HepG2 (cell line): ENCODE data around the gene PUS1. TPM values are rescaled to one million over a fixed set of nuclear protein-coding genes. Genes with fewer than 3 reads are reported as not detected.

Source experiments
- ATAC-seq: fragments of 200-7000 bp; cut with Tn5 transposase; 3 replicates; pipeline ENCODE4 v1.9.1; 2020; ENCODE audit warnings: mild to moderate bottlenecking, moderate library complexity
- BruUV-seq: library from RNA; stranded (reverse); fragments of 400-500 nt; replicated peaks from 2 replicates; lab custom pipeline; 2021; lab: Mats Ljungman, UMichigan
- CTCF ChIA-PET: fragments of 300-600 bp; formaldehyde crosslinking; extraction: SDS; loops from one replicate; lab custom pipeline; 2021; ENCODE audit warnings: low total read pairs, inconsistent platforms, low intra/inter-chr PET ratio; lab: Yijun Ruan, JAX
- POLR2A ChIA-PET: fragments of 350-600 bp; sonication (Branson Sonifier 250); formaldehyde crosslinking; loops from one replicate; lab custom pipeline; 2020; ENCODE audit warnings: antibody characterized with exemption, inconsistent platforms; lab: Yijun Ruan, JAX
- DNase-seq: peaks from one replicate; pipeline ENCODE4 v3.0.0-alpha.2; 2015; ENCODE audit warnings: low spot score
- FAIRE-seq: peaks from 3 replicates; lab custom pipeline; 2011; peaks lifted over from hg19 to GRCh38; lab: Jason Lieb, UNC
- H2AFZ ChIP-seq: one replicate; pipeline ENCODE4 v1.6.1; 2011; ENCODE audit warnings: low read length, inconsistent platforms
- H3K27ac ChIP-seq: fragments of 300-600 bp; 3 replicates; pipeline ENCODE4 v1.8.0; 2011; ENCODE audit warnings: mixed run types, mild to moderate bottlenecking, mixed read lengths, low read length, inconsistent platforms; ENCODE audit not compliant: insufficient read depth; ENCODE audit errors: extremely low read length
- H3K27me3 ChIP-seq, 2 experiments: fragments of 200-600 bp in 1 of 2; 2 replicates in 1 of 2; 3 replicates in 1 of 2; pipeline versions ENCODE4 v1.6.0 to v1.8.0; 2011; ENCODE audit warnings: low read length in 2 of 2, mild to moderate bottlenecking in 2 of 2, moderate library complexity in 2 of 2, inconsistent platforms in 1 of 2; ENCODE audit not compliant: insufficient read depth in 2 of 2, control insufficient read depth in 1 of 2
- H3K36me3 ChIP-seq, 2 experiments: fragments of 200-600 bp in 1 of 2; replicated peaks in 1 of 2; 2 replicates in 1 of 2; 3 replicates in 1 of 2; pipeline versions ENCODE4 v1.5.1 to v1.8.0; 2011; ENCODE audit warnings: low read length in 2 of 2, inconsistent platforms in 1 of 2; ENCODE audit not compliant: insufficient read depth in 2 of 2, control insufficient read depth in 1 of 2
- H3K4me1 ChIP-seq: 2 replicates; pipeline ENCODE4 v1.5.1; 2012; ENCODE audit warnings: low read length, inconsistent platforms; ENCODE audit not compliant: insufficient read depth
- H3K4me2 ChIP-seq: 2 replicates; pipeline ENCODE4 v1.6.0; 2011; ENCODE audit warnings: low read depth, low read length, inconsistent platforms
- H3K4me3 ChIP-seq, 3 experiments: fragments of 200-600 bp in 1 of 3; sonication (generic), shearing (Covaris generic) in 1 of 3; replicated peaks in 1 of 3; 2 replicates each; pipeline ENCODE4 v1.5.1; 2011 to 2016; ENCODE audit warnings: low read length in 3 of 3, inconsistent platforms in 2 of 3, low read depth in 2 of 3, mild to moderate bottlenecking in 2 of 3, control low read depth in 1 of 3, mixed read lengths in 1 of 3; ENCODE audit not compliant: insufficient read depth in 1 of 3
- H3K79me2 ChIP-seq: one replicate; pipeline ENCODE4 v1.6.1; 2011; ENCODE audit warnings: low read length, inconsistent platforms; ENCODE audit not compliant: insufficient read depth
- H3K9ac ChIP-seq: 2 replicates; pipeline ENCODE4 v1.6.0; 2011; ENCODE audit warnings: mild to moderate bottlenecking, low read depth, low read length, inconsistent platforms; ENCODE audit not compliant: insufficient read depth
- H3K9me3 ChIP-seq: 2 replicates; pipeline ENCODE4 v1.5.1; 2012; ENCODE audit warnings: mild to moderate bottlenecking, low read length
- H4K20me1 ChIP-seq: 2 replicates; pipeline ENCODE4 v1.6.0; 2011; ENCODE audit warnings: inconsistent platforms, mild to moderate bottlenecking, low read length, moderate library complexity; ENCODE audit not compliant: insufficient read depth
- MXI1 ChIP-seq: IDR thresholded peaks from 3 replicates; pipeline ENCODE4 v1.6.1; 2012; ENCODE audit warnings: low read depth, low read length, inconsistent platforms, borderline replicate concordance
- PAWR ChIP-seq: sonication (generic); formaldehyde crosslinking; IDR thresholded peaks from 2 replicates; pipeline ENCODE4 v1.4.0; 2020; ENCODE audit warnings: missing genetic modification reagents, mild to moderate bottlenecking, borderline replicate concordance
- RBM39 ChIP-seq: fragments of 200-400 bp; formaldehyde crosslinking; IDR thresholded peaks from one replicate; pipeline ENCODE4 v1.6.1; 2018; ENCODE audit warnings: antibody characterized with exemption, mild to moderate bottlenecking, low read depth, low read length; ENCODE audit not compliant: poor library complexity, severe bottlenecking
- ZBTB8A ChIP-seq: sonication (generic); formaldehyde crosslinking; IDR thresholded peaks from 2 replicates; pipeline ENCODE4 v1.4.0; 2020; ENCODE audit warnings: mild to moderate bottlenecking, low read depth, missing genetic modification reagents, borderline replicate concordance
- ZFX ChIP-seq: sonication (generic); formaldehyde crosslinking; IDR thresholded peaks from 2 replicates; pipeline ENCODE4 v1.4.0; 2020; ENCODE audit warnings: mild to moderate bottlenecking, low read depth, missing genetic modification reagents, moderate library complexity
- ZNF331 ChIP-seq: sonication (generic); formaldehyde crosslinking; IDR thresholded peaks from 2 replicates; pipeline ENCODE4 v1.4.0; 2020; ENCODE audit warnings: missing genetic modification reagents
- ZNF629 ChIP-seq: sonication (generic); formaldehyde crosslinking; conservative IDR thresholded peaks from 2 replicates; pipeline ENCODE4 v1.5.0; 2020; ENCODE audit warnings: missing genetic modification reagents
- ZNF891 ChIP-seq: sonication (generic); formaldehyde crosslinking; IDR thresholded peaks from 2 replicates; pipeline ENCODE4 v1.5.0; 2020; ENCODE audit warnings: mild to moderate bottlenecking, missing genetic modification reagents
- WGBS: methylation state at CpG from one replicate; pipeline ENCODE4 v1.1.6; 2017; ENCODE audit warnings: low lambda C conversion rate; 5-methylcytosine and 5-hydroxymethylcytosine counted together
- in situ Hi-C: cut with HindIII; loops from 2 replicates; pipeline ENCODE4 v1.10.0; 2017; ENCODE audit warnings: low pct_unique_long_range_greater_than_20kb; ENCODE audit not compliant: extremely low pct_ligation_motif_present
- intact Hi-C: fragments of 100-400 bp; cut with micrococcal nuclease; formaldehyde crosslinking; loops from one replicate; pipeline ENCODE4 v1.10.0; 2022; ENCODE audit not compliant: unreplicated experiment
- polyA plus RNA-seq, 8 experiments: library from polyadenylated mRNA; depleted of rRNA in 3 of 8; stranded (reverse) in 7 of 8; unstranded in 1 of 8; fragments of >200 nt; fragmentation: Illumina TruSeq in 4 of 8; extraction: Trizol in 4 of 8; gene quantifications; 2 replicates each; pipeline versions ENCODE4 v1.2.1 to v1.2.3, GENCODE V29; 2011 to 2016; ENCODE audit warnings: low read depth in 4 of 8, missing spikeins in 1 of 8, mixed read lengths in 1 of 8; ENCODE audit not compliant: insufficient read depth in 1 of 8
- total RNA-seq, 5 experiments: library from RNA; depleted of rRNA; stranded (reverse); fragments of >200 nt; fragmentation: Illumina TruSeq; extraction: Trizol; gene quantifications; 2 replicates each; pipeline ENCODE4 v1.2.3, GENCODE V29; 2016; ENCODE audit warnings: low read depth in 1 of 5
- TF ChIP-seq, protein P1 (sequence below): sonication (generic); formaldehyde crosslinking; IDR thresholded peaks from 2 replicates; pipeline ENCODE4 v1.5.0; 2020; ENCODE audit warnings: missing genetic modification reagents
- TF ChIP-seq, protein P2 (sequence below): sonication (generic); formaldehyde crosslinking; IDR thresholded peaks from 2 replicates; pipeline ENCODE4 v1.5.1; 2020; ENCODE audit warnings: missing genetic modification reagents, mild to moderate bottlenecking, borderline replicate concordance
- TF ChIP-seq, protein P3 (sequence below): sonication (generic); formaldehyde crosslinking; IDR thresholded peaks from 2 replicates; pipeline ENCODE4 v1.5.0; 2020; ENCODE audit warnings: mild to moderate bottlenecking, missing genetic modification reagents, moderate library complexity
- TF ChIP-seq, protein P4 (sequence below): sonication (generic); formaldehyde crosslinking; IDR thresholded peaks from 2 replicates; pipeline ENCODE4 v1.4.0; 2020; ENCODE audit warnings: missing genetic modification reagents, borderline replicate concordance

The PUS1 gene
- total and polyA plus RNA-seq, 2 of the 13 experiments (the other 11 are each of a cell fraction or from before 2014, with no cell fraction given) = 19.2 to 24.7 TPM

DNA sequence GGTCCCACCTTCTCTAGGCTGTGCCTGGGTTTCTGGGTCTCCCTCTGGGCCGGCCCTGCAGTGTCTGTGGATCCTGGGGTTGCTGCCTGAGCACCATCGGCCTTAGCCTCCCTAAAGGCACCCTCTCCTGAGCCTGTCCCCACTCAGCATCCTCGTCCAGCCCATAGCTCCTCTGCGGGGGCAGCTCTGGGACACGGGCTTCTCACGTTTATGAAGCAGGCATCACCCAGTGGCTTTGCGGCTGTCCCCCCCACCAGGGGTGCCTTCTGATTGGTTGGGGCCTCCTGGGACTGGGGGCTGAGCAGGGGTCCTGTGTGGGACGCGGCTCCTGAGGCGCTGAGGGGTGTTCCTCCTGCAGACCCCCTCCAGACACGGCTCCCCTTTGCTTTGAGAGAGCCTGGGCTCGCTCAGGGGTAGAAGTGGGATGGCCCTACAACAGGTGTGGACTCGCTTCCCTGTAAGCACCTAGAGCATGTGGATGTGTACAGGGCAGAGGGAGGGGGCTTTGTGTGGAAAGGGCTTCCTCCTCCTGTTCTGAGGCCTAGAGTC lies 23.9 kb upstream of the PUS1 start:
- H3K79me2 ChIP-seq = peaks cover 1% of the 10 kb centered on the region
- H2AFZ ChIP-seq = no peak overlapping the region
- no peak overlapping the region for H3K9ac ChIP-seq
- no peaks in the 10 kb centered on the region for H3K9me3 ChIP-seq
- ATAC-seq = no peak
- BruUV-seq = no TSS peak
- intact Hi-C loops = no loop called here
- H3K27me3 ChIP-seq = no peaks in the 10 kb centered on the region
- H3K27ac ChIP-seq = no peak overlapping the region
- CTCF ChIA-PET = no interaction called here
- POLR2A ChIA-PET = no interaction called here
- H3K4me2 ChIP-seq = no peak overlapping the region
- H3K4me3 ChIP-seq = no peak overlapping the region
- H4K20me1 ChIP-seq = peaks cover 30% of the 10 kb centered on the region; the same call in 1 of the 2 replicates
- WGBS = 100% methylated on average over 4 of the region's 13 CpGs
- no peaks in the 10 kb centered on the region for H3K4me1 ChIP-seq
- no peak for FAIRE-seq
- in situ Hi-C loops = no loop called here
- H3K36me3 ChIP-seq = peaks cover 8 to 11% of the 10 kb centered on the region in 2 experiments; a peak in 4 of 5 replicates
- no peak for DNase-seq
- TF ChIP-seq, protein P1, sequence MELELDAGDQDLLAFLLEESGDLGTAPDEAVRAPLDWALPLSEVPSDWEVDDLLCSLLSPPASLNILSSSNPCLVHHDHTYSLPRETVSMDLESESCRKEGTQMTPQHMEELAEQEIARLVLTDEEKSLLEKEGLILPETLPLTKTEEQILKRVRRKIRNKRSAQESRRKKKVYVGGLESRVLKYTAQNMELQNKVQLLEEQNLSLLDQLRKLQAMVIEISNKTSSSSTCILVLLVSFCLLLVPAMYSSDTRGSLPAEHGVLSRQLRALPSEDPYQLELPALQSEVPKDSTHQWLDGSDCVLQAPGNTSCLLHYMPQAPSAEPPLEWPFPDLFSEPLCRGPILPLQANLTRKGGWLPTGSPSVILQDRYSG (CRISPR knock-in tag) = no peak
- TF ChIP-seq ZBTB8A (no peak), ZNF331 (CRISPR knock-in tag) (no peak), ZNF891 (CRISPR knock-in tag) (no peak), MXI1 (no peak), RBM39 (no peak), ZFX (no peak), ZNF629 (no peak), PAWR (CRISPR knock-in tag) (no peak)
- TF ChIP-seq, protein P2, sequence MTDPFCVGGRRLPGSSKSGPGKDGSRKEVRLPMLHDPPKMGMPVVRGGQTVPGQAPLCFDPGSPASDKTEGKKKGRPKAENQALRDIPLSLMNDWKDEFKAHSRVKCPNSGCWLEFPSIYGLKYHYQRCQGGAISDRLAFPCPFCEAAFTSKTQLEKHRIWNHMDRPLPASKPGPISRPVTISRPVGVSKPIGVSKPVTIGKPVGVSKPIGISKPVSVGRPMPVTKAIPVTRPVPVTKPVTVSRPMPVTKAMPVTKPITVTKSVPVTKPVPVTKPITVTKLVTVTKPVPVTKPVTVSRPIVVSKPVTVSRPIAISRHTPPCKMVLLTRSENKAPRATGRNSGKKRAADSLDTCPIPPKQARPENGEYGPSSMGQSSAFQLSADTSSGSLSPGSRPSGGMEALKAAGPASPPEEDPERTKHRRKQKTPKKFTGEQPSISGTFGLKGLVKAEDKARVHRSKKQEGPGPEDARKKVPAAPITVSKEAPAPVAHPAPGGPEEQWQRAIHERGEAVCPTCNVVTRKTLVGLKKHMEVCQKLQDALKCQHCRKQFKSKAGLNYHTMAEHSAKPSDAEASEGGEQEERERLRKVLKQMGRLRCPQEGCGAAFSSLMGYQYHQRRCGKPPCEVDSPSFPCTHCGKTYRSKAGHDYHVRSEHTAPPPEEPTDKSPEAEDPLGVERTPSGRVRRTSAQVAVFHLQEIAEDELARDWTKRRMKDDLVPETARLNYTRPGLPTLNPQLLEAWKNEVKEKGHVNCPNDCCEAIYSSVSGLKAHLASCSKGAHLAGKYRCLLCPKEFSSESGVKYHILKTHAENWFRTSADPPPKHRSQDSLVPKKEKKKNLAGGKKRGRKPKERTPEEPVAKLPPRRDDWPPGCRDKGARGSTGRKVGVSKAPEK = no peak
- TF ChIP-seq, protein P3, sequence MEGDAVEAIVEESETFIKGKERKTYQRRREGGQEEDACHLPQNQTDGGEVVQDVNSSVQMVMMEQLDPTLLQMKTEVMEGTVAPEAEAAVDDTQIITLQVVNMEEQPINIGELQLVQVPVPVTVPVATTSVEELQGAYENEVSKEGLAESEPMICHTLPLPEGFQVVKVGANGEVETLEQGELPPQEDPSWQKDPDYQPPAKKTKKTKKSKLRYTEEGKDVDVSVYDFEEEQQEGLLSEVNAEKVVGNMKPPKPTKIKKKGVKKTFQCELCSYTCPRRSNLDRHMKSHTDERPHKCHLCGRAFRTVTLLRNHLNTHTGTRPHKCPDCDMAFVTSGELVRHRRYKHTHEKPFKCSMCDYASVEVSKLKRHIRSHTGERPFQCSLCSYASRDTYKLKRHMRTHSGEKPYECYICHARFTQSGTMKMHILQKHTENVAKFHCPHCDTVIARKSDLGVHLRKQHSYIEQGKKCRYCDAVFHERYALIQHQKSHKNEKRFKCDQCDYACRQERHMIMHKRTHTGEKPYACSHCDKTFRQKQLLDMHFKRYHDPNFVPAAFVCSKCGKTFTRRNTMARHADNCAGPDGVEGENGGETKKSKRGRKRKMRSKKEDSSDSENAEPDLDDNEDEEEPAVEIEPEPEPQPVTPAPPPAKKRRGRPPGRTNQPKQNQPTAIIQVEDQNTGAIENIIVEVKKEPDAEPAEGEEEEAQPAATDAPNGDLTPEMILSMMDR = no peak
- TF ChIP-seq, protein P4, sequence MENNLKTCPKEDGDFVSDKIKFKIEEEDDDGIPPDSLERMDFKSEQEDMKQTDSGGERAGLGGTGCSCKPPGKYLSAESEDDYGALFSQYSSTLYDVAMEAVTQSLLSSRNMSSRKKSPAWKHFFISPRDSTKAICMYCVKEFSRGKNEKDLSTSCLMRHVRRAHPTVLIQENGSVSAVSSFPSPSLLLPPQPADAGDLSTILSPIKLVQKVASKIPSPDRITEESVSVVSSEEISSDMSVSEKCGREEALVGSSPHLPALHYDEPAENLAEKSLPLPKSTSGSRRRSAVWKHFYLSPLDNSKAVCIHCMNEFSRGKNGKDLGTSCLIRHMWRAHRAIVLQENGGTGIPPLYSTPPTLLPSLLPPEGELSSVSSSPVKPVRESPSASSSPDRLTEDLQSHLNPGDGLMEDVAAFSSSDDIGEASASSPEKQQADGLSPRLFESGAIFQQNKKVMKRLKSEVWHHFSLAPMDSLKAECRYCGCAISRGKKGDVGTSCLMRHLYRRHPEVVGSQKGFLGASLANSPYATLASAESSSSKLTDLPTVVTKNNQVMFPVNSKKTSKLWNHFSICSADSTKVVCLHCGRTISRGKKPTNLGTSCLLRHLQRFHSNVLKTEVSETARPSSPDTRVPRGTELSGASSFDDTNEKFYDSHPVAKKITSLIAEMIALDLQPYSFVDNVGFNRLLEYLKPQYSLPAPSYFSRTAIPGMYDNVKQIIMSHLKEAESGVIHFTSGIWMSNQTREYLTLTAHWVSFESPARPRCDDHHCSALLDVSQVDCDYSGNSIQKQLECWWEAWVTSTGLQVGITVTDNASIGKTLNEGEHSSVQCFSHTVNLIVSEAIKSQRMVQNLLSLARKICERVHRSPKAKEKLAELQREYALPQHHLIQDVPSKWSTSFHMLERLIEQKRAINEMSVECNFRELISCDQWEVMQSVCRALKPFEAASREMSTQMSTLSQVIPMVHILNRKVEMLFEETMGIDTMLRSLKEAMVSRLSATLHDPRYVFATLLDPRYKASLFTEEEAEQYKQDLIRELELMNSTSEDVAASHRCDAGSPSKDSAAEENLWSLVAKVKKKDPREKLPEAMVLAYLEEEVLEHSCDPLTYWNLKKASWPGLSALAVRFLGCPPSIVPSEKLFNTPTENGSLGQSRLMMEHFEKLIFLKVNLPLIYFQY (CRISPR knock-in tag) = no peak
